HepG2 (cell line): ENCODE results near the gene CMIP. TPM values are rescaled to one million over a fixed set of nuclear protein-coding genes. Genes with fewer than 3 reads are reported as not detected.

Experiments used
- ATAC-seq: fragments of 200-7000 bp; cut with Tn5 transposase; 3 replicates; pipeline ENCODE4 v1.9.1; 2020; ENCODE audit warnings: mild to moderate bottlenecking, moderate library complexity
- BruUV-seq: library from RNA; stranded (reverse); fragments of 400-500 nt; replicated peaks from 2 replicates; lab custom pipeline; 2021; lab: Mats Ljungman, UMichigan
- CTCF ChIA-PET: fragments of 300-600 bp; formaldehyde crosslinking; extraction: SDS; loops from one replicate; lab custom pipeline; 2021; ENCODE audit warnings: low total read pairs, inconsistent platforms, low intra/inter-chr PET ratio; lab: Yijun Ruan, JAX
- POLR2A ChIA-PET: fragments of 350-600 bp; sonication (Branson Sonifier 250); formaldehyde crosslinking; loops from one replicate; lab custom pipeline; 2020; ENCODE audit warnings: antibody characterized with exemption, inconsistent platforms; lab: Yijun Ruan, JAX
- DNase-seq: peaks from one replicate; pipeline ENCODE4 v3.0.0-alpha.2; 2015; ENCODE audit warnings: low spot score
- FAIRE-seq: peaks from 3 replicates; lab custom pipeline; 2011; peaks lifted over from hg19 to GRCh38; lab: Jason Lieb, UNC
- H2AFZ ChIP-seq: one replicate; pipeline ENCODE4 v1.6.1; 2011; ENCODE audit warnings: low read length, inconsistent platforms
- H3K27ac ChIP-seq: fragments of 300-600 bp; 3 replicates; pipeline ENCODE4 v1.8.0; 2011; ENCODE audit warnings: mixed run types, mild to moderate bottlenecking, mixed read lengths, low read length, inconsistent platforms; ENCODE audit not compliant: insufficient read depth; ENCODE audit errors: extremely low read length
- H3K27me3 ChIP-seq, 2 experiments: fragments of 200-600 bp in 1 of 2; 2 replicates in 1 of 2; 3 replicates in 1 of 2; pipeline versions ENCODE4 v1.6.0 to v1.8.0; 2011; ENCODE audit warnings: low read length in 2 of 2, mild to moderate bottlenecking in 2 of 2, moderate library complexity in 2 of 2, inconsistent platforms in 1 of 2; ENCODE audit not compliant: insufficient read depth in 2 of 2, control insufficient read depth in 1 of 2
- H3K36me3 ChIP-seq, 2 experiments: fragments of 200-600 bp in 1 of 2; replicated peaks in 1 of 2; 2 replicates in 1 of 2; 3 replicates in 1 of 2; pipeline versions ENCODE4 v1.5.1 to v1.8.0; 2011; ENCODE audit warnings: low read length in 2 of 2, inconsistent platforms in 1 of 2; ENCODE audit not compliant: insufficient read depth in 2 of 2, control insufficient read depth in 1 of 2
- H3K4me1 ChIP-seq: 2 replicates; pipeline ENCODE4 v1.5.1; 2012; ENCODE audit warnings: low read length, inconsistent platforms; ENCODE audit not compliant: insufficient read depth
- H3K4me2 ChIP-seq: 2 replicates; pipeline ENCODE4 v1.6.0; 2011; ENCODE audit warnings: low read depth, low read length, inconsistent platforms
- H3K4me3 ChIP-seq, 3 experiments: fragments of 200-600 bp in 1 of 3; sonication (generic), shearing (Covaris generic) in 1 of 3; replicated peaks in 1 of 3; 2 replicates each; pipeline ENCODE4 v1.5.1; 2011 to 2016; ENCODE audit warnings: low read length in 3 of 3, inconsistent platforms in 2 of 3, low read depth in 2 of 3, mild to moderate bottlenecking in 2 of 3, control low read depth in 1 of 3, mixed read lengths in 1 of 3; ENCODE audit not compliant: insufficient read depth in 1 of 3
- H3K79me2 ChIP-seq: one replicate; pipeline ENCODE4 v1.6.1; 2011; ENCODE audit warnings: low read length, inconsistent platforms; ENCODE audit not compliant: insufficient read depth
- H3K9ac ChIP-seq: 2 replicates; pipeline ENCODE4 v1.6.0; 2011; ENCODE audit warnings: mild to moderate bottlenecking, low read depth, low read length, inconsistent platforms; ENCODE audit not compliant: insufficient read depth
- H3K9me3 ChIP-seq: 2 replicates; pipeline ENCODE4 v1.5.1; 2012; ENCODE audit warnings: mild to moderate bottlenecking, low read length
- H4K20me1 ChIP-seq: 2 replicates; pipeline ENCODE4 v1.6.0; 2011; ENCODE audit warnings: inconsistent platforms, mild to moderate bottlenecking, low read length, moderate library complexity; ENCODE audit not compliant: insufficient read depth
- CREM ChIP-seq, 2 experiments: sonication (generic) in 1 of 2; formaldehyde crosslinking in 1 of 2; IDR thresholded peaks; 2 replicates each; pipeline versions ENCODE4 v1.4.0 to v1.6.1; 2016 to 2020; ENCODE audit warnings: antibody characterized with exemption in 1 of 2, mild to moderate bottlenecking in 1 of 2, missing genetic modification reagents in 1 of 2
- KLF16 ChIP-seq, 2 experiments: sonication (generic) in 1 of 2; formaldehyde crosslinking in 1 of 2; IDR thresholded peaks; 2 replicates each; pipeline versions ENCODE4 v1.6.1 to v1.8.0; 2016 to 2023; ENCODE audit warnings: missing genetic modification reagents in 2 of 2, missing compliant biosample characterization in 1 of 2
- KLF6 ChIP-seq: IDR thresholded peaks from 2 replicates; pipeline ENCODE4 v1.8.0; 2016; ENCODE audit warnings: missing biosample characterization, missing genetic modification reagents
- THAP11 ChIP-seq: IDR thresholded peaks from 2 replicates; pipeline ENCODE4 v1.6.1; 2016; ENCODE audit warnings: missing biosample characterization, missing genetic modification reagents
- ZSCAN31 ChIP-seq: sonication (generic); formaldehyde crosslinking; IDR thresholded peaks from 2 replicates; pipeline ENCODE4 v1.5.0; 2020; ENCODE audit warnings: low read depth, mild to moderate bottlenecking, missing genetic modification reagents
- WGBS: methylation state at CpG from one replicate; pipeline ENCODE4 v1.1.6; 2017; ENCODE audit warnings: low lambda C conversion rate; 5-methylcytosine and 5-hydroxymethylcytosine counted together
- in situ Hi-C: cut with HindIII; loops from 2 replicates; pipeline ENCODE4 v1.10.0; 2017; ENCODE audit warnings: low pct_unique_long_range_greater_than_20kb; ENCODE audit not compliant: extremely low pct_ligation_motif_present
- intact Hi-C: fragments of 100-400 bp; cut with micrococcal nuclease; formaldehyde crosslinking; loops from one replicate; pipeline ENCODE4 v1.10.0; 2022; ENCODE audit not compliant: unreplicated experiment
- polyA plus RNA-seq, 8 experiments: library from polyadenylated mRNA; depleted of rRNA in 3 of 8; stranded (reverse) in 7 of 8; unstranded in 1 of 8; fragments of >200 nt; fragmentation: Illumina TruSeq in 4 of 8; extraction: Trizol in 4 of 8; gene quantifications; 2 replicates each; pipeline versions ENCODE4 v1.2.1 to v1.2.3, GENCODE V29; 2011 to 2016; ENCODE audit warnings: low read depth in 4 of 8, missing spikeins in 1 of 8, mixed read lengths in 1 of 8; ENCODE audit not compliant: insufficient read depth in 1 of 8
- total RNA-seq, 5 experiments: library from RNA; depleted of rRNA; stranded (reverse); fragments of >200 nt; fragmentation: Illumina TruSeq; extraction: Trizol; gene quantifications; 2 replicates each; pipeline ENCODE4 v1.2.3, GENCODE V29; 2016; ENCODE audit warnings: low read depth in 1 of 5
- TF ChIP-seq, protein P1 (sequence below): sonication (generic); formaldehyde crosslinking; IDR thresholded peaks from 2 replicates; pipeline ENCODE4 v1.4.0; 2020; ENCODE audit warnings: mild to moderate bottlenecking, missing genetic modification reagents
- TF ChIP-seq, protein P2 (sequence below): sonication (generic); formaldehyde crosslinking; IDR thresholded peaks from 2 replicates; pipeline ENCODE4 v1.4.0; 2020; ENCODE audit warnings: mild to moderate bottlenecking, missing genetic modification reagents

CMIP gene
- total and polyA plus RNA-seq, 2 of the 13 experiments (the other 11 are each of a cell fraction or from before 2014, with no cell fraction given), result 10.9 to 18.1 TPM

DNA sequence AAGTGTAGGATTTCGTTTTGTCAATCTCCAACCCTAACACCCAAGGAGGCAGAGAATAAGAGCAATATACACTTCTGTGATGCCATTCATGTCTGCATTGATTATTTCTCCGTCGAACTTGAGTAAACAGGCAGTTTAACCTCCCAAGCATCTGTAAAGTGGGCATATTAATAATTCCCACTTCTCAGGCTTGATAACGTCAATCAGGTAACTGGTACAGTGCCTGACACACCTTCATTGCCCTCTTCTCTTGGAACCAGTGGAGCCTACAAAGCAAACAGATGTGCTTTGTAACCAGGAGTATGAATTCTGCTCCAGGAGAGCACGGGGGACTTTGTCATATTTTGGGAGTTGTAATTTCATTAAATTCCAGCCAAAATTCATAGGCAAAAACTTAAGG lies 302.0 kb downstream of the CMIP start:
- no peak overlapping the region for H3K9ac ChIP-seq
- H3K4me2 ChIP-seq, result peak overlapping the region; percentile 86
- ATAC-seq (no peak), DNase-seq (no peak), FAIRE-seq (no peak)
- no peaks in the 10 kb centered on the region for H4K20me1 ChIP-seq
- peaks cover 2 to 27% of the 10 kb centered on the region in 2 experiments; a peak in 4 of 5 replicates for H3K27me3 ChIP-seq
- H3K79me2 ChIP-seq, result no peaks in the 10 kb centered on the region
- no TSS peak for BruUV-seq
- POLR2A ChIA-PET, result no interaction called here
- H3K4me3 ChIP-seq, result peak overlapping the region in 2 of 3 experiments; percentile 35 to 73; a peak in 3 of 6 replicates
- H3K36me3 ChIP-seq, result no peaks in the 10 kb centered on the region
- in situ Hi-C loops (loop anchor here (25.0 kb wide), 1 partner anchor 709 kb away; the partner anchor contains the start of gene ATMIN), intact Hi-C loops (no loop called here)
- CTCF ChIA-PET, result no interaction called here
- H2AFZ ChIP-seq, result no peak overlapping the region
- peaks cover 12% of the 10 kb centered on the region for H3K4me1 ChIP-seq
- no peaks in the 10 kb centered on the region for H3K9me3 ChIP-seq
- TF ChIP-seq KLF6 (CRISPR knock-in tag) (0 out of 2 replicates have a peak, but pooled peaks have one; percentile 8), KLF16 (CRISPR knock-in tag; IDR thresholded peaks at IDR 0.05) (0 out of 4 replicates have a peak, but pooled peaks of 1 of the 2 experiments have one; percentile 12), CREM (IDR thresholded peaks at IDR 0.05) (0 out of 2 replicates have a peak, but pooled peaks have one; percentile 3), CREM (CRISPR knock-in tag; IDR thresholded peaks at IDR 0.05) (no peak), THAP11 (peak; percentile 43; the same call in 1 of the 2 replicates), ZSCAN31 (CRISPR knock-in tag) (no peak)
- TF ChIP-seq, protein P1, sequence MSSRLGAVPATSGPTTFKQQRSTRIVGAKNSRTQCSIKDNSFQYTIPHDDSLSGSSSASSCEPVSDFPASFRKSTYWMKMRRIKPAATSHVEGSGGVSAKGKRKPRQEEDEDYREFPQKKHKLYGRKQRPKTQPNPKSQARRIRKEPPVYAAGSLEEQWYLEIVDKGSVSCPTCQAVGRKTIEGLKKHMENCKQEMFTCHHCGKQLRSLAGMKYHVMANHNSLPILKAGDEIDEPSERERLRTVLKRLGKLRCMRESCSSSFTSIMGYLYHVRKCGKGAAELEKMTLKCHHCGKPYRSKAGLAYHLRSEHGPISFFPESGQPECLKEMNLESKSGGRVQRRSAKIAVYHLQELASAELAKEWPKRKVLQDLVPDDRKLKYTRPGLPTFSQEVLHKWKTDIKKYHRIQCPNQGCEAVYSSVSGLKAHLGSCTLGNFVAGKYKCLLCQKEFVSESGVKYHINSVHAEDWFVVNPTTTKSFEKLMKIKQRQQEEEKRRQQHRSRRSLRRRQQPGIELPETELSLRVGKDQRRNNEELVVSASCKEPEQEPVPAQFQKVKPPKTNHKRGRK (CRISPR knock-in tag), result no peak
- TF ChIP-seq, protein P2, sequence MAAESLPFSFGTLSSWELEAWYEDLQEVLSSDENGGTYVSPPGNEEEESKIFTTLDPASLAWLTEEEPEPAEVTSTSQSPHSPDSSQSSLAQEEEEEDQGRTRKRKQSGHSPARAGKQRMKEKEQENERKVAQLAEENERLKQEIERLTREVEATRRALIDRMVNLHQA (CRISPR knock-in tag), result no peak
- WGBS, result 27% methylated on average over 5 of the region's 5 CpGs
- H3K27ac ChIP-seq, result no peak overlapping the region
